Mesothelial cell of epicardium (in vitro differentiated cells): ENCODE measurements around the gene MRPL9. TPM values are rescaled to one million over a fixed set of nuclear protein-coding genes. Genes with fewer than 3 reads are reported as not detected.

ENCODE experiments used
- DNase-seq, 2 experiments: peaks; one replicate each; pipeline ENCODE4 v3.0.0; 2021; ENCODE audit warnings: low spot score in 2 of 2; ENCODE audit not compliant: unreplicated experiment in 2 of 2
- H3K27ac Mint-ChIP-seq: 2 replicates; pipeline ENCODE4 v1.8.0; 2021; ENCODE audit warnings: mixed read lengths
- H3K27me3 Mint-ChIP-seq: 2 replicates; pipeline ENCODE4 v1.8.0; 2021; ENCODE audit warnings: low read depth, mixed read lengths
- H3K36me3 Mint-ChIP-seq: 2 replicates; pipeline ENCODE4 v1.8.0; 2021; ENCODE audit warnings: mixed read lengths
- H3K4me1 Mint-ChIP-seq: 2 replicates; pipeline ENCODE4 v1.8.0; 2021; ENCODE audit warnings: mixed read lengths
- H3K4me3 Mint-ChIP-seq: 2 replicates; pipeline ENCODE4 v1.8.0; 2021; ENCODE audit warnings: mild to moderate bottlenecking, moderate library complexity, mixed read lengths
- H3K9me3 Mint-ChIP-seq: 2 replicates; pipeline ENCODE4 v1.8.0; 2021; ENCODE audit warnings: mixed read lengths
- total RNA-seq: library from RNA; stranded (reverse); gene quantifications from 3 replicates; pipeline ENCODE4 v1.2.1, GENCODE V29; 2021
- TF ChIP-seq, protein P1 (sequence below): fragments of 200-600 bp; sonication (generic); IDR thresholded peaks from one replicate; pipeline ENCODE4 v1.5.0; 2021; ENCODE audit warnings: antibody characterized with exemption; ENCODE audit not compliant: unreplicated experiment

The MRPL9 gene
- total RNA-seq, 1 donor from 2014 or later: 73.1 TPM

DNA sequence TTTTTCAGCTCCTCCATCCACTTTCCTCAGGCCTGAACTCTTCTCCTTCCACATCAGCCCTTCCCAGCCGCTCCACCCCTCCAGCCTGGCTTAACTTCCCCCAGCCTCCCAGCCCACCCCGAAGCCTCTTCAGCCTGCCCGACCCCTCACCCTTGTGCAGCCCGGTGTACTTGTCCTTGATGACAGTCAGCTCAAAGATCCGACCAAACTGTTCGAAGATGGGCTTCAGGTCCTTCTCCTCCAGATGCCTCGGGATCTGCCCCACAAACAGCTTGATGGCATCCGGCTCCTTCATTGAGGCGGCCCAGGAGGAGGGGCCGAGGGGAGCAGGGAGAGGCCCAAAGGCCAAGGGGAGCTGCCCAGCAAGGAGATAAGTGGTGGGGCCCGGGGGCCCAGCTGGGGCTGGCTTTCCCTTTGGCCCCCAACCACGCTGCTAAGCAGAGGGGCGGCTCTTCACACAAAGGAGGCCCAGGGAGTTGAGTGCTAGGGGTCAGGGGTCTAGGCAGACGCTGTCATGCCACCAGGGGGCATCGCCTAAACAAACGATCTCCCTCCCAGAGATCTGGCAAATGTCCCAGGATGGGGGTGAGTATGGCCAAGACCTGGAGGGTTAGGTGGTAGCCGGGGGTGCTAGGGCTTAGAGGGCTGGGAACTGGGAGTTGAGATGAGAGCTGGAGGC, 47.4 kb downstream of the MRPL9 start:
- H3K4me1 Mint-ChIP-seq: peaks cover 24% of the 10 kb centered on the region
- H3K36me3 Mint-ChIP-seq: no peaks in the 10 kb centered on the region
- peaks cover 69% of the 10 kb centered on the region for H3K27me3 Mint-ChIP-seq
- no peak for DNase-seq
- no peaks in the 10 kb centered on the region for H3K9me3 Mint-ChIP-seq
- TF ChIP-seq, protein P1, sequence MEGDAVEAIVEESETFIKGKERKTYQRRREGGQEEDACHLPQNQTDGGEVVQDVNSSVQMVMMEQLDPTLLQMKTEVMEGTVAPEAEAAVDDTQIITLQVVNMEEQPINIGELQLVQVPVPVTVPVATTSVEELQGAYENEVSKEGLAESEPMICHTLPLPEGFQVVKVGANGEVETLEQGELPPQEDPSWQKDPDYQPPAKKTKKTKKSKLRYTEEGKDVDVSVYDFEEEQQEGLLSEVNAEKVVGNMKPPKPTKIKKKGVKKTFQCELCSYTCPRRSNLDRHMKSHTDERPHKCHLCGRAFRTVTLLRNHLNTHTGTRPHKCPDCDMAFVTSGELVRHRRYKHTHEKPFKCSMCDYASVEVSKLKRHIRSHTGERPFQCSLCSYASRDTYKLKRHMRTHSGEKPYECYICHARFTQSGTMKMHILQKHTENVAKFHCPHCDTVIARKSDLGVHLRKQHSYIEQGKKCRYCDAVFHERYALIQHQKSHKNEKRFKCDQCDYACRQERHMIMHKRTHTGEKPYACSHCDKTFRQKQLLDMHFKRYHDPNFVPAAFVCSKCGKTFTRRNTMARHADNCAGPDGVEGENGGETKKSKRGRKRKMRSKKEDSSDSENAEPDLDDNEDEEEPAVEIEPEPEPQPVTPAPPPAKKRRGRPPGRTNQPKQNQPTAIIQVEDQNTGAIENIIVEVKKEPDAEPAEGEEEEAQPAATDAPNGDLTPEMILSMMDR: no peak
- peak overlapping the region; percentile 36 for H3K4me3 Mint-ChIP-seq
- no peak overlapping the region for H3K27ac Mint-ChIP-seq

DNA sequence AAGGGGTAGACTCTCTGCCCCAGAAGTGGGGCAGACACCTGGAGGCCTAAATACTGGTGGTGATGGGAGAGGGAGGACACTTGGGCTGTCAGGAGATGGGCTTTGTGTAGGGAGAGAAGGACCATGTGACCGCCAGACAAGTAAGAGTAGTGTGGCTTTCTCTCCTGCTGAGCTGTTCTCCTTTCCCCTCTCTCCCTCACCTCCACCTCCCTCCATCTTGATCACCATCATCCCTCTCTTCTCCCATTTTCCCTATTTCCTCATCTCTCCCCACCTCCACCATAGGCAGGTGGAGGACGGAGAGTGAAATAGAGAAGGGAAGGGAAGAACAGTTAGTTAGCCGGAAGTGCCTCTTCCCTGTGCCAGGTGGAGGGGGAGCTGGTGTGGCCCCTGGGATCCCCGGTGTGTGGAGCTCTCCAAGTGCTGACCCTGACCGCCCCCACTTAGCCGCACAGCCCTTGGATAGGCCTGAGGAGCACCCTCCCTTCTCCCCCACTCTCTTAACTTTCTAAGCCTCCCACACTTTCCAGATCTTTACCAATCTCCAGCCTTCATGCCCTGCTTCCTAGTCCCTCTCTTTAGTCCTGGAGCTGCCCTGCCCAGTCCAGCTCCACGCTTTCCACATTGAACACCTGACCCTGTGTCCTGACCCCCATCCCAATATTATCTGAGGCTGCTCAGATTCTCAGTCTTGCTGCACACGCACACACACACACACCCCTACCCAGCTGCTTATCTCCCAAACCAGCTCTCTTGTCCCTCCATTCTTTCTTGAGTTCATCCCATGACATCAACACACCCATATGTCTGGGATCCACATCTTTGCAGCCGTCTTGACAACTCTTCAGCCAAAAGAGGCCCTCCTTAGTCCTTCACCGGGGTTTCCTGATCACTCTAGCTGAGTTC, 48.2 kb downstream of the MRPL9 start:
- H3K4me1 Mint-ChIP-seq: peaks cover 16% of the 10 kb centered on the region
- no peaks in the 10 kb centered on the region for H3K36me3 Mint-ChIP-seq
- peak overlapping the region; percentile 4 for H3K4me3 Mint-ChIP-seq
- no peak for DNase-seq
- no peaks in the 10 kb centered on the region for H3K9me3 Mint-ChIP-seq
- no peak overlapping the region for H3K27ac Mint-ChIP-seq
- peaks cover 61% of the 10 kb centered on the region for H3K27me3 Mint-ChIP-seq
- TF ChIP-seq, protein P1: no peak

DNA sequence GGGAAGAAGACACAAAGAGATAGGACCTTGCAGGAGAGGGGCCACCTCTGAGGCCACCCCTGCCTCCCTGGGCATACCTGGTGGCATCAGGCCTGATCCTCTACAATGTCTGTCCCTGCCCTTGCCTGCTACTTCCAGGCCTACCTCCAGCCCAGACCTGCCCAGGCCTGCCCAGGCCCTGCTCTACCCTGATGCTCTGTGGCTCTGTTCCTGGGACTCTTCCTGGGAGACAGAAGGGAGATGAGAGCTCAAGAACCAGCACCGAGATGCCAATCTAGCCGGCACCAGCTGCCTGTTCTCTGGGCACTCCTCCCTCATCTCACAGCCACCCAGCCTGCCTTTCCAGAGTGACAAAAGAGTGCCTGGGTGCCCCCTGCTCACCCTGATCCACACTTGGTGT, 49.4 kb downstream of the MRPL9 start:
- H3K36me3 Mint-ChIP-seq: no peaks in the 10 kb centered on the region
- TF ChIP-seq, protein P1: no peak
- no peak for DNase-seq
- peaks cover 50% of the 10 kb centered on the region for H3K27me3 Mint-ChIP-seq
- H3K4me3 Mint-ChIP-seq: no peak overlapping the region
- H3K9me3 Mint-ChIP-seq: no peaks in the 10 kb centered on the region
- peaks cover 15% of the 10 kb centered on the region for H3K4me1 Mint-ChIP-seq
- H3K27ac Mint-ChIP-seq: no peak overlapping the region

DNA sequence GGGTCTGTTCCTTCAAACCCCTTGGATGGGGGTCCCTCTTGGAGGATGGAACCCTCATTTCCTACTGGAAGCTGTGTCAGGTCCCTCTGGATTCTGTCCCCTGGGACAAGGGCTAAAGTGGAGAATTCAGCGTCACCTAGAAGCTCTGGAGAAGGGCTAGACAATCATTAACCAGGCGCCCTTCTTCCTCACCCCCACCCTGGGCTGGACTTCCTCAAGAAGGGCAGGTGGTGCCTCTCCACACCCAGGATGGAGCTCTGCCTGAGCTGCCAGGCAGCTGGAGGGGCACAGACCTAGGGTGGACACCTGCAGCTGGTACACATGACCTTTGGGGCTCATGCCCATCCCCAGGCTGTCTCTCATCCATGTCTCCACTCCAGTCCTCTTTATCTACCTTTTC, 50.3 kb downstream of the MRPL9 start:
- DNase-seq: no peak
- H3K4me1 Mint-ChIP-seq: peaks cover 15% of the 10 kb centered on the region
- no peaks in the 10 kb centered on the region for H3K36me3 Mint-ChIP-seq
- no peak overlapping the region for H3K4me3 Mint-ChIP-seq
- H3K9me3 Mint-ChIP-seq: no peaks in the 10 kb centered on the region
- TF ChIP-seq, protein P1: no peak
- H3K27ac Mint-ChIP-seq: no peak overlapping the region
- peaks cover 42% of the 10 kb centered on the region for H3K27me3 Mint-ChIP-seq

DNA sequence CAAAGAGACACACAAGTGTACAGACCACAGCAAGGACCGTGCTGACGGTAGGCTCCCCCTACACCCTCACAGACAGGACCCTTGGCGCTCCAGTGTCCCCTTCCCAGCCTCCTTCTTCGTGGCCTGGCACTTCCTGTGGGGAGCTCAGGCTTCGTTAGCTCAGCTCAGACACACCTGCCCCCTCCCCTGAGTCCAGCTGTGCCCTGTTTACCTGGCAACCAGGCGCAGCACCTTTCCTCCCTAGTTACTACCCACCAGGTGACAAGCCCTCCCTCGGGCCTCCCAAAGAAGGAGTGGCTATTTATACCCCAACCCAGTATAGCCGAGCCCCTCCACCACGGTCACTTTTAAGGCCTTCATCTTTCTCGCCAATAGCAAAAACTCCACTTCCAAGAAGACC, 51.3 kb downstream of the MRPL9 start:
- peaks cover 12% of the 10 kb centered on the region for H3K4me1 Mint-ChIP-seq
- no peak overlapping the region for H3K4me3 Mint-ChIP-seq
- no peak overlapping the region for H3K27ac Mint-ChIP-seq
- no peaks in the 10 kb centered on the region for H3K9me3 Mint-ChIP-seq
- H3K27me3 Mint-ChIP-seq: peaks cover 31% of the 10 kb centered on the region
- TF ChIP-seq, protein P1: no peak
- no peak for DNase-seq
- H3K36me3 Mint-ChIP-seq: no peaks in the 10 kb centered on the region
